Thymus (tissue), 11 donors: ENCODE data around the gene ABI3BP. TPM values are rescaled to one million over a fixed set of nuclear protein-coding genes. Genes with fewer than 3 reads are reported as not detected.

Experiments
- DNase-seq, 9 donors: peaks; one replicate each; pipeline ENCODE4 v3.0.0-alpha.2; 2013; ENCODE audit warnings: low spot score in 9 of 9, low read depth in 6 of 9, missing footprints in 1 of 9
- H3K27ac ChIP-seq, 2 donors: one replicate each; pipeline ENCODE4 v1.5.1; 2013; ENCODE audit warnings: control low read depth in 1 of 2, low read depth in 1 of 2, low read length in 1 of 2, mild to moderate bottlenecking in 1 of 2, moderate library complexity in 1 of 2
- H3K27me3 ChIP-seq, 2 donors: one replicate each; pipeline ENCODE4 v1.5.1; 2013; ENCODE audit warnings: low read length in 1 of 2; ENCODE audit not compliant: control insufficient read depth in 2 of 2, insufficient read depth in 1 of 2
- H3K36me3 ChIP-seq, 2 donors: one replicate each; pipeline ENCODE4 v1.5.1; 2013; ENCODE audit warnings: low read length in 1 of 2, mild to moderate bottlenecking in 1 of 2, moderate library complexity in 1 of 2; ENCODE audit not compliant: control insufficient read depth in 2 of 2, insufficient read depth in 2 of 2
- H3K4me1 ChIP-seq, 2 donors: one replicate each; pipeline ENCODE4 v1.5.1; 2013; ENCODE audit warnings: low read length in 2 of 2; ENCODE audit not compliant: control insufficient read depth in 2 of 2, insufficient read depth in 2 of 2
- H3K4me3 ChIP-seq, 2 donors: one replicate each; pipeline ENCODE4 v1.5.1; 2013; ENCODE audit warnings: low read length in 2 of 2, control low read depth in 1 of 2, mild to moderate bottlenecking in 1 of 2
- H3K9me3 ChIP-seq, 2 donors: one replicate each; pipeline ENCODE4 v1.5.1; 2013; ENCODE audit warnings: low read length in 1 of 2, mild to moderate bottlenecking in 1 of 2; ENCODE audit not compliant: control insufficient read depth in 2 of 2, insufficient read depth in 1 of 2
- WGBS: extraction: QIAGEN DNeasy Blood & Tissue Kit; methylation state at CpG from one replicate; pipeline ENCODE4 v1.1.7; 2013; 5-methylcytosine and 5-hydroxymethylcytosine counted together
- polyA plus RNA-seq: library from polyadenylated mRNA; stranded (reverse); fragments of 200-250 nt; gene quantifications from one replicate; pipeline ENCODE4 v1.2.3, GENCODE V29; 2013
- total RNA-seq: library from RNA; stranded (reverse); fragments of 120-200 nt; gene quantifications from one replicate; pipeline ENCODE4 v1.2.4, GENCODE V29; 2013
- donor health status: healthy.

The ABI3BP gene
- total and polyA plus RNA-seq, 2 donors, result 0.80 to 5.7 TPM

- no peaks in the 10 kb centered on the region for H3K4me1 ChIP-seq
- no peak overlapping the region for H3K4me3 ChIP-seq
- H3K36me3 ChIP-seq, result no peaks in the 10 kb centered on the region
- no peaks in the 10 kb centered on the region for H3K27me3 ChIP-seq
- DNase-seq, result no peak
- 90% methylated on average over 1 of the region's 1 CpG for WGBS
- H3K9me3 ChIP-seq, result no peaks in the 10 kb centered on the region
- no peak overlapping the region for H3K27ac ChIP-seq
Observed at GRCh38 chr3:100798012-100798411, 195.2 kb downstream of the ABI3BP start.

GRCh38 chr3:100796556-100796955, 196.7 kb downstream of the ABI3BP start:
- WGBS, result 15% methylated on average over 2 of the region's 2 CpGs
- peak in 3 of 9 donors; percentile 3 to 29 (median 9) for DNase-seq
- Histone ChIP-seq H3K4me1 (no peaks in the 10 kb centered on the region), H3K27me3 (no peaks in the 10 kb centered on the region), H3K36me3 (no peaks in the 10 kb centered on the region), H3K27ac (no peak overlapping the region), H3K4me3 (no peak overlapping the region), H3K9me3 (no peaks in the 10 kb centered on the region)

GRCh38 chr3:100789579-100789978, 203.6 kb downstream of the ABI3BP start:
- over 99% methylated on average over 2 of the region's 2 CpGs for WGBS
- DNase-seq, result no peak
- H3K36me3 ChIP-seq, result no peaks in the 10 kb centered on the region
- H3K9me3 ChIP-seq, result no peaks in the 10 kb centered on the region
- no peaks in the 10 kb centered on the region for H3K27me3 ChIP-seq
- no peaks in the 10 kb centered on the region for H3K4me1 ChIP-seq
- no peak overlapping the region for H3K27ac ChIP-seq
- H3K4me3 ChIP-seq, result no peak overlapping the region

GRCh38 chr3:100783619-100784018, 209.6 kb downstream of the ABI3BP start:
- no peaks in the 10 kb centered on the region for H3K4me1 ChIP-seq
- H3K27ac ChIP-seq, result no peak overlapping the region
- no peak overlapping the region for H3K4me3 ChIP-seq
- DNase-seq, result no peak
- H3K9me3 ChIP-seq, result no peaks in the 10 kb centered on the region
- H3K36me3 ChIP-seq, result no peaks in the 10 kb centered on the region
- no peaks in the 10 kb centered on the region for H3K27me3 ChIP-seq
- WGBS, result 91% methylated on average over 3 of the region's 3 CpGs

- Histone ChIP-seq H3K4me1 (no peaks in the 10 kb centered on the region), H3K27ac (no peak overlapping the region), H3K27me3 (no peaks in the 10 kb centered on the region), H3K4me3 (no peak overlapping the region), H3K36me3 (no peaks in the 10 kb centered on the region), H3K9me3 (no peaks in the 10 kb centered on the region)
- no peak for DNase-seq
- 87% methylated on average over 3 of the region's 3 CpGs for WGBS
Observed at GRCh38 chr3:100782906-100783305, 210.3 kb downstream of the ABI3BP start.

- 69% methylated on average over 2 of the region's 2 CpGs for WGBS
- Histone ChIP-seq H3K27ac (no peak overlapping the region), H3K9me3 (no peaks in the 10 kb centered on the region), H3K27me3 (no peaks in the 10 kb centered on the region), H3K36me3 (no peaks in the 10 kb centered on the region), H3K4me3 (no peak overlapping the region), H3K4me1 (no peaks in the 10 kb centered on the region)
- DNase-seq, result no peak
Observed at GRCh38 chr3:100782348-100782747, 210.9 kb downstream of the ABI3BP start.

- H3K4me1 ChIP-seq, result no peaks in the 10 kb centered on the region
- H3K27me3 ChIP-seq, result no peaks in the 10 kb centered on the region
- H3K9me3 ChIP-seq, result no peaks in the 10 kb centered on the region
- WGBS, result 98% methylated on average over 2 of the region's 2 CpGs
- no peaks in the 10 kb centered on the region for H3K36me3 ChIP-seq
- no peak overlapping the region for H3K27ac ChIP-seq
- DNase-seq, result no peak
- no peak overlapping the region for H3K4me3 ChIP-seq
Observed at GRCh38 chr3:100781301-100781700, 211.9 kb downstream of the ABI3BP start.

- Histone ChIP-seq H3K4me3 (no peak overlapping the region), H3K9me3 (no peaks in the 10 kb centered on the region), H3K27ac (no peak overlapping the region), H3K4me1 (no peaks in the 10 kb centered on the region), H3K36me3 (no peaks in the 10 kb centered on the region), H3K27me3 (no peaks in the 10 kb centered on the region)
- no peak for DNase-seq
- 96% methylated on average over 2 of the region's 2 CpGs for WGBS
Observed at GRCh38 chr3:100780071-100780622, 213.1 kb downstream of the ABI3BP start.

- Histone ChIP-seq H3K9me3 (no peaks in the 10 kb centered on the region), H3K27me3 (no peaks in the 10 kb centered on the region), H3K4me3 (no peak overlapping the region), H3K36me3 (no peaks in the 10 kb centered on the region), H3K4me1 (no peaks in the 10 kb centered on the region), H3K27ac (no peak overlapping the region)
- DNase-seq, result no peak
Observed at GRCh38 chr3:100779480-100779879, 213.7 kb downstream of the ABI3BP start.

GRCh38 chr3:100777271-100777670, 215.9 kb downstream of the ABI3BP start:
- H3K4me1 ChIP-seq, result no peaks in the 10 kb centered on the region
- no peaks in the 10 kb centered on the region for H3K9me3 ChIP-seq
- no peak overlapping the region for H3K27ac ChIP-seq
- H3K36me3 ChIP-seq, result no peaks in the 10 kb centered on the region
- DNase-seq, result no peak
- H3K4me3 ChIP-seq, result no peak overlapping the region
- no peaks in the 10 kb centered on the region for H3K27me3 ChIP-seq
